ENCODE data around the gene TSFM.

The TSFM gene

GRCh38 chr12:57835366-57836288 lies 53.0 kb downstream of the TSFM start:
- Histone ChIP-seq H3K4me2 (ENCODE audit: low read length) (no peak overlapping the region), H4K5ac (ENCODE audit: low read length) (no peak overlapping the region), H3K18ac (ENCODE audit: low read length) (no peak overlapping the region), H2BK5ac (ENCODE audit: low read length) (no peak overlapping the region), H3K27me3 (ENCODE audit: insufficient read depth, low read length, poor library complexity) (no peaks in the 10 kb centered on the region), H2AK5ac (ENCODE audit: low read length) (peak overlapping the region; percentile 28), H3K9ac (ENCODE audit: low read length) (peak overlapping the region; percentile 1), H3K79me2 (ENCODE audit: control insufficient read depth, insufficient read depth, low read length) (peaks cover 72% of the 10 kb centered on the region), H3K79me1 (ENCODE audit: low read length) (peaks cover 38% of the 10 kb centered on the region), H3K27ac (ENCODE audit: low read depth, low read length) (no peak overlapping the region), H3K4ac (ENCODE audit: low read depth, low read length) (no peak overlapping the region), H4K8ac (ENCODE audit: low read depth, low read length) (no peak overlapping the region), H3K36me3 (ENCODE audit: control insufficient read depth, insufficient read depth, low read length) (no peaks in the 10 kb centered on the region), H3K56ac (ENCODE audit: low read length) (peak overlapping the region; percentile 25), H2BK120ac (ENCODE audit: low read depth, low read length) (no peak overlapping the region), H3K23ac (ENCODE audit: low read length) (peak overlapping the region; percentile 67), H3K4me1 (ENCODE audit: control insufficient read depth, low read depth, low read length) (peaks cover 25% of the 10 kb centered on the region), H3K4me3 (ENCODE audit: low read length) (no peak overlapping the region), H2BK15ac (replicated peaks; ENCODE audit: low read depth) (no peak overlapping the region)
- DNase-seq, result no peak
- no CpG with 5 or more reads among the region's 9 CpGs for WGBS (ENCODE audit: extremely low coverage, insufficient coverage, low lambda C conversion rate)

- H3K36me3 ChIP-seq (ENCODE audit: control insufficient read depth, insufficient read depth, low read length), result no peaks in the 10 kb centered on the region
- peak overlapping the region; percentile 57 for H3K27ac ChIP-seq (ENCODE audit: low read depth, low read length)
- DNase-seq, result peak; percentile 86
- peak overlapping the region; percentile 2 for H3K4me2 ChIP-seq (ENCODE audit: low read length)
- H2BK120ac ChIP-seq (ENCODE audit: low read depth, low read length), result no peak overlapping the region
- H3K79me2 ChIP-seq (ENCODE audit: control insufficient read depth, insufficient read depth, low read length), result peaks cover 82% of the 10 kb centered on the region
- no peak overlapping the region for H3K4me3 ChIP-seq (ENCODE audit: low read length)
- H3K27me3 ChIP-seq (ENCODE audit: insufficient read depth, low read length, poor library complexity), result no peaks in the 10 kb centered on the region
- H3K9ac ChIP-seq (ENCODE audit: low read length), result peak overlapping the region; percentile 20
- no peak overlapping the region for H4K5ac ChIP-seq (ENCODE audit: low read length)
- peak overlapping the region; percentile 7 for H2BK5ac ChIP-seq (ENCODE audit: low read length)
- WGBS (ENCODE audit: extremely low coverage, insufficient coverage, low lambda C conversion rate), result no CpG with 5 or more reads among the region's 13 CpGs
- peaks cover 25% of the 10 kb centered on the region for H3K4me1 ChIP-seq (ENCODE audit: control insufficient read depth, low read depth, low read length)
- H3K18ac ChIP-seq (ENCODE audit: low read length), result no peak overlapping the region
- no peak overlapping the region for H2BK15ac ChIP-seq (replicated peaks; ENCODE audit: low read depth)
- peak overlapping the region; percentile 48 for H3K23ac ChIP-seq (ENCODE audit: low read length)
- H3K56ac ChIP-seq (ENCODE audit: low read length), result peak overlapping the region; percentile 74
- peaks cover 38% of the 10 kb centered on the region for H3K79me1 ChIP-seq (ENCODE audit: low read length)
- H4K8ac ChIP-seq (ENCODE audit: low read depth, low read length), result no peak overlapping the region
- H2AK5ac ChIP-seq (ENCODE audit: low read length), result no peak overlapping the region
- no peak overlapping the region for H3K4ac ChIP-seq (ENCODE audit: low read depth, low read length)
Observed at GRCh38 chr12:57836442-57837375, 54.1 kb downstream of the TSFM start.

- peak overlapping the region; percentile 37 for H3K56ac ChIP-seq (ENCODE audit: low read length)
- no peak overlapping the region for H2BK5ac ChIP-seq (ENCODE audit: low read length)
- no peak overlapping the region for H3K4me3 ChIP-seq (ENCODE audit: low read length)
- H3K4ac ChIP-seq (ENCODE audit: low read depth, low read length), result no peak overlapping the region
- H3K4me1 ChIP-seq (ENCODE audit: control insufficient read depth, low read depth, low read length), result peaks cover 35% of the 10 kb centered on the region
- no peaks in the 10 kb centered on the region for H3K27me3 ChIP-seq (ENCODE audit: insufficient read depth, low read length, poor library complexity)
- no peak overlapping the region for H3K23ac ChIP-seq (ENCODE audit: low read length)
- H3K79me1 ChIP-seq (ENCODE audit: low read length), result peaks cover 36% of the 10 kb centered on the region
- H3K27ac ChIP-seq (ENCODE audit: low read depth, low read length), result peak overlapping the region; percentile 34
- H3K9ac ChIP-seq (ENCODE audit: low read length), result no peak overlapping the region
- H2BK15ac ChIP-seq (replicated peaks; ENCODE audit: low read depth), result no peak overlapping the region
- H4K5ac ChIP-seq (ENCODE audit: low read length), result no peak overlapping the region
- H4K8ac ChIP-seq (ENCODE audit: low read depth, low read length), result no peak overlapping the region
- H2AK5ac ChIP-seq (ENCODE audit: low read length), result no peak overlapping the region
- WGBS (ENCODE audit: extremely low coverage, insufficient coverage, low lambda C conversion rate), result no CpG with 5 or more reads among the region's 5 CpGs
- no peaks in the 10 kb centered on the region for H3K36me3 ChIP-seq (ENCODE audit: control insufficient read depth, insufficient read depth, low read length)
- H3K18ac ChIP-seq (ENCODE audit: low read length), result no peak overlapping the region
- H3K79me2 ChIP-seq (ENCODE audit: control insufficient read depth, insufficient read depth, low read length), result peaks cover 89% of the 10 kb centered on the region
- H3K4me2 ChIP-seq (ENCODE audit: low read length), result no peak overlapping the region
- no peak overlapping the region for H2BK120ac ChIP-seq (ENCODE audit: low read depth, low read length)
- DNase-seq, result peak; percentile 85
Observed at GRCh38 chr12:57837864-57838562, 55.4 kb downstream of the TSFM start.

GRCh38 chr12:57838594-57839302 lies 56.2 kb downstream of the TSFM start:
- Histone ChIP-seq H2AK5ac (ENCODE audit: low read length) (no peak overlapping the region), H3K4me1 (ENCODE audit: control insufficient read depth, low read depth, low read length) (peaks cover 33% of the 10 kb centered on the region), H3K18ac (ENCODE audit: low read length) (no peak overlapping the region), H4K8ac (ENCODE audit: low read depth, low read length) (no peak overlapping the region), H4K5ac (ENCODE audit: low read length) (no peak overlapping the region), H3K27ac (ENCODE audit: low read depth, low read length) (no peak overlapping the region), H3K36me3 (ENCODE audit: control insufficient read depth, insufficient read depth, low read length) (no peaks in the 10 kb centered on the region), H3K4me3 (ENCODE audit: low read length) (no peak overlapping the region), H2BK15ac (replicated peaks; ENCODE audit: low read depth) (no peak overlapping the region), H3K79me1 (ENCODE audit: low read length) (peaks cover 32% of the 10 kb centered on the region), H3K4me2 (ENCODE audit: low read length) (no peak overlapping the region), H3K79me2 (ENCODE audit: control insufficient read depth, insufficient read depth, low read length) (peaks cover 89% of the 10 kb centered on the region), H3K27me3 (ENCODE audit: insufficient read depth, low read length, poor library complexity) (no peaks in the 10 kb centered on the region), H2BK120ac (ENCODE audit: low read depth, low read length) (no peak overlapping the region), H3K23ac (ENCODE audit: low read length) (no peak overlapping the region), H3K4ac (ENCODE audit: low read depth, low read length) (no peak overlapping the region), H3K9ac (ENCODE audit: low read length) (no peak overlapping the region), H2BK5ac (ENCODE audit: low read length) (no peak overlapping the region), H3K56ac (ENCODE audit: low read length) (no peak overlapping the region)
- no CpG with 5 or more reads among the region's 8 CpGs for WGBS (ENCODE audit: extremely low coverage, insufficient coverage, low lambda C conversion rate)
- no peak for DNase-seq

- no peak overlapping the region for H2AK5ac ChIP-seq (ENCODE audit: low read length)
- H3K4me3 ChIP-seq (ENCODE audit: low read length), result no peak overlapping the region
- no peaks in the 10 kb centered on the region for H3K27me3 ChIP-seq (ENCODE audit: insufficient read depth, low read length, poor library complexity)
- H4K5ac ChIP-seq (ENCODE audit: low read length), result no peak overlapping the region
- H3K4me2 ChIP-seq (ENCODE audit: low read length), result no peak overlapping the region
- peaks cover 30% of the 10 kb centered on the region for H3K79me1 ChIP-seq (ENCODE audit: low read length)
- no peak overlapping the region for H3K27ac ChIP-seq (ENCODE audit: low read depth, low read length)
- no peak overlapping the region for H3K9ac ChIP-seq (ENCODE audit: low read length)
- no peak overlapping the region for H2BK120ac ChIP-seq (ENCODE audit: low read depth, low read length)
- no peak overlapping the region for H2BK5ac ChIP-seq (ENCODE audit: low read length)
- no peak overlapping the region for H3K23ac ChIP-seq (ENCODE audit: low read length)
- H3K36me3 ChIP-seq (ENCODE audit: control insufficient read depth, insufficient read depth, low read length), result no peaks in the 10 kb centered on the region
- H3K79me2 ChIP-seq (ENCODE audit: control insufficient read depth, insufficient read depth, low read length), result peaks cover 92% of the 10 kb centered on the region
- H3K18ac ChIP-seq (ENCODE audit: low read length), result no peak overlapping the region
- peaks cover 35% of the 10 kb centered on the region for H3K4me1 ChIP-seq (ENCODE audit: control insufficient read depth, low read depth, low read length)
- no peak for DNase-seq
- no CpG with 5 or more reads among the region's 5 CpGs for WGBS (ENCODE audit: extremely low coverage, insufficient coverage, low lambda C conversion rate)
- no peak overlapping the region for H3K4ac ChIP-seq (ENCODE audit: low read depth, low read length)
- no peak overlapping the region for H2BK15ac ChIP-seq (replicated peaks; ENCODE audit: low read depth)
- H4K8ac ChIP-seq (ENCODE audit: low read depth, low read length), result no peak overlapping the region
- peak overlapping the region; percentile 1 for H3K56ac ChIP-seq (ENCODE audit: low read length)
Observed at GRCh38 chr12:57839996-57840395, 57.4 kb downstream of the TSFM start.
